Measurements from ENCODE around the gene ZSWIM3.

- no peak for TF ChIP-seq CTCF (conservative IDR thresholded peaks at IDR 0.05)
- no peak for TF ChIP-seq ZFX (IDR thresholded peaks at IDR 0.05)
Observed at GRCh38 chr20:45818239-45818638, 39.2 kb upstream of the ZSWIM3 start.

All from C4-2B (cell line).